H1 (cell line): Measurements from ENCODE around the gene CYRIA. TPM values are rescaled to one million over a fixed set of nuclear protein-coding genes. Genes with fewer than 3 reads are reported as not detected.

ENCODE experiments used
- CTCF ChIA-PET: fragments of 300-600 bp; sonication (Branson Sonifier 250); formaldehyde crosslinking; loops from one replicate; lab custom pipeline; 2021; ENCODE audit not compliant: partially characterized antibody; lab: Charles Lee
- POLR2A ChIA-PET: fragments of 300-600 bp; sonication (Branson Sonifier 250); formaldehyde crosslinking; loops from one replicate; lab custom pipeline; 2021; ENCODE audit warnings: inconsistent platforms; ENCODE audit not compliant: partially characterized antibody; lab: Charles Lee
- DNase-seq, 2 experiments: peaks; one replicate each; pipeline versions ENCODE4 v3.0.0 to v3.0.0-alpha.2; 2010 to 2022; ENCODE audit warnings: low spot score in 2 of 2, low read depth in 1 of 2, mixed read lengths in 1 of 2
- FAIRE-seq: peaks from 2 replicates; lab custom pipeline; 2011; peaks lifted over from hg19 to GRCh38; lab: Jason Lieb, UNC
- H2AFZ ChIP-seq: 2 replicates; pipeline ENCODE4 v1.8.1; 2012; ENCODE audit warnings: low read length, inconsistent platforms
- H2AK5ac ChIP-seq: 2 replicates; pipeline ENCODE4 v1.6.1; 2013; ENCODE audit warnings: low read depth, low read length
- H2BK120ac ChIP-seq: replicated peaks from 2 replicates; pipeline ENCODE3; 2013; ENCODE audit warnings: low read depth, low read length, inconsistent platforms
- H2BK12ac ChIP-seq: 2 replicates; pipeline ENCODE4 v1.6.1; 2013; ENCODE audit warnings: low read depth, low read length
- H2BK15ac ChIP-seq: 2 replicates; pipeline ENCODE4 v1.6.1; 2013; ENCODE audit warnings: low read length
- H2BK20ac ChIP-seq: 2 replicates; pipeline ENCODE4 v1.6.1; 2013; ENCODE audit warnings: low read length
- H2BK5ac ChIP-seq: 2 replicates; pipeline ENCODE4 v1.6.1; 2013; ENCODE audit warnings: low read depth, low read length
- H3K14ac ChIP-seq: 2 replicates; pipeline ENCODE4 v1.6.1; 2013; ENCODE audit warnings: inconsistent platforms; ENCODE audit not compliant: insufficient read length
- H3K18ac ChIP-seq: 2 replicates; pipeline ENCODE4 v1.6.1; 2013; ENCODE audit warnings: low read length; ENCODE audit errors: extremely low read depth
- H3K23ac ChIP-seq: 2 replicates; pipeline ENCODE4 v1.6.1; 2013; ENCODE audit warnings: inconsistent platforms; ENCODE audit not compliant: insufficient read length
- H3K23me2 ChIP-seq: 2 replicates; pipeline ENCODE4 v1.6.1; 2013; ENCODE audit warnings: low read depth, low read length
- H3K27ac ChIP-seq: 2 replicates; pipeline ENCODE4 v1.6.1; 2011; ENCODE audit warnings: low read depth, low read length, inconsistent platforms
- H3K27me3 ChIP-seq, 4 experiments: replicated peaks in 1 of 4; 1 replicate in 1 of 4; 2 replicates in 3 of 4; pipeline versions ENCODE4 v1.6.1 to v1.8.1; 2011 to 2013; ENCODE audit warnings: low read length in 3 of 4, mild to moderate bottlenecking in 3 of 4, inconsistent platforms in 2 of 4, mixed read lengths in 2 of 4, moderate library complexity in 1 of 4; ENCODE audit not compliant: control insufficient read depth in 3 of 4, insufficient read depth in 3 of 4; ENCODE audit errors: extremely low read depth in 1 of 4
- H3K36me3 ChIP-seq, 4 experiments: 2 replicates each; pipeline versions ENCODE4 v1.6.1 to v1.8.1; 2011 to 2013; ENCODE audit warnings: mild to moderate bottlenecking in 4 of 4, low read length in 3 of 4, moderate library complexity in 2 of 4, control low read depth in 1 of 4, inconsistent platforms in 1 of 4; ENCODE audit not compliant: insufficient read depth in 4 of 4, control insufficient read depth in 2 of 4
- H3K4ac ChIP-seq: replicated peaks from 2 replicates; pipeline ENCODE3; 2013; ENCODE audit warnings: low read length, low read depth, mixed read lengths, inconsistent platforms; ENCODE audit not compliant: insufficient read length
- H3K4me1 ChIP-seq, 4 experiments: replicated peaks in 1 of 4; 1 replicate in 1 of 4; 2 replicates in 3 of 4; pipeline versions ENCODE4 v1.6.1 to v1.8.1; 2011 to 2013; ENCODE audit warnings: low read length in 3 of 4, inconsistent platforms in 2 of 4, mixed read lengths in 1 of 4; ENCODE audit not compliant: insufficient read depth in 4 of 4, control insufficient read depth in 3 of 4
- H3K4me2 ChIP-seq, 2 experiments: 2 replicates each; pipeline versions ENCODE4 v1.6.1 to v1.8.1; 2011 to 2013; ENCODE audit warnings: low read depth in 2 of 2, low read length in 2 of 2, control low read depth in 1 of 2, inconsistent platforms in 1 of 2, mild to moderate bottlenecking in 1 of 2; ENCODE audit not compliant: insufficient read depth in 1 of 2
- H3K4me3 ChIP-seq, 4 experiments: fragments of 200-600, 300-600 bp in 1 of 4; sonication (generic), shearing (Covaris generic), sonication (Bioruptor Twin) in 1 of 4; 2 replicates each; pipeline versions ENCODE4 v1.5.1 to v1.8.1; 2011 to 2016; ENCODE audit warnings: low read length in 4 of 4, low read depth in 3 of 4, control low read depth in 2 of 4, inconsistent platforms in 2 of 4, mild to moderate bottlenecking in 2 of 4, mixed read lengths in 1 of 4, moderate library complexity in 1 of 4; ENCODE audit not compliant: insufficient read depth in 2 of 4; ENCODE audit errors: extremely low read depth in 1 of 4
- H3K56ac ChIP-seq: replicated peaks from 2 replicates; pipeline ENCODE3; 2013; ENCODE audit warnings: low read depth, mild to moderate bottlenecking, mixed read lengths, low read length, inconsistent platforms; ENCODE audit not compliant: insufficient read length
- H3K79me1 ChIP-seq: 2 replicates; pipeline ENCODE4 v1.6.1; 2013; ENCODE audit warnings: low read depth, low read length, control low read depth
- H3K79me2 ChIP-seq, 2 experiments: 2 replicates each; pipeline versions ENCODE4 v1.6.1 to v1.8.1; 2012 to 2013; ENCODE audit warnings: low read length in 2 of 2, mild to moderate bottlenecking in 2 of 2, inconsistent platforms in 1 of 2; ENCODE audit not compliant: insufficient read depth in 2 of 2, control insufficient read depth in 1 of 2
- H3K9ac ChIP-seq, 4 experiments: replicated peaks in 1 of 4; 1 replicate in 1 of 4; 2 replicates in 3 of 4; pipeline versions ENCODE4 v1.6.1 to v1.8.1; 2011 to 2013; ENCODE audit warnings: low read depth in 3 of 4, low read length in 3 of 4, control low read depth in 2 of 4, mild to moderate bottlenecking in 2 of 4, moderate library complexity in 2 of 4, inconsistent platforms in 1 of 4; ENCODE audit errors: extremely low read depth in 1 of 4
- H3K9me3 ChIP-seq, 2 experiments: 2 replicates each; pipeline versions ENCODE4 v1.6.1 to v1.8.1; 2012 to 2013; ENCODE audit warnings: mild to moderate bottlenecking in 2 of 2, moderate library complexity in 2 of 2, control low read depth in 1 of 2, inconsistent platforms in 1 of 2, low read depth in 1 of 2, low read length in 1 of 2, mixed read lengths in 1 of 2; ENCODE audit not compliant: insufficient read depth in 2 of 2
- H4K20me1 ChIP-seq, 2 experiments: replicated peaks in 1 of 2; 2 replicates each; pipeline versions ENCODE3 to v1.8.1; 2011 to 2013; ENCODE audit warnings: inconsistent platforms in 2 of 2, low read length in 2 of 2, mild to moderate bottlenecking in 1 of 2; ENCODE audit not compliant: insufficient read depth in 2 of 2, control insufficient read depth in 1 of 2
- H4K5ac ChIP-seq: 2 replicates; pipeline ENCODE4 v1.6.1; 2013; ENCODE audit warnings: low read length, low read depth, mixed read lengths, inconsistent platforms; ENCODE audit not compliant: insufficient read length
- H4K8ac ChIP-seq: 2 replicates; pipeline ENCODE4 v1.8.0; 2013; ENCODE audit warnings: mild to moderate bottlenecking, moderate library complexity, low read length, inconsistent platforms; ENCODE audit not compliant: insufficient read depth; ENCODE audit errors: extremely low read depth
- H4K91ac ChIP-seq: replicated peaks from 2 replicates; pipeline ENCODE3; 2013; ENCODE audit warnings: low read length, mixed read lengths, inconsistent platforms; ENCODE audit not compliant: insufficient read length
- FOSL1 ChIP-seq: IDR thresholded peaks from 2 replicates; pipeline ENCODE4 v1.6.1; 2011; ENCODE audit warnings: mild to moderate bottlenecking, low read depth, low read length, moderate library complexity; ENCODE audit not compliant: insufficient read depth
- JUN ChIP-seq: IDR thresholded peaks from 2 replicates; pipeline ENCODE4 v1.6.1; 2011; ENCODE audit warnings: low read depth, mild to moderate bottlenecking, improper control_type of control experiment, low read length
- KDM4A ChIP-seq: IDR thresholded peaks from one replicate; pipeline ENCODE4 v1.7.1; 2012; ENCODE audit warnings: low read depth, mild to moderate bottlenecking, moderate library complexity, low read length, inconsistent platforms; ENCODE audit not compliant: severe bottlenecking
- RXRA ChIP-seq: IDR thresholded peaks from 2 replicates; pipeline ENCODE4 v1.6.1; 2011; ENCODE audit warnings: low read depth, mild to moderate bottlenecking, low read length, moderate library complexity; ENCODE audit not compliant: insufficient read depth
- WGBS, 2 experiments: shearing (Covaris generic) in 1 of 2; methylation state at CpG; one replicate each; pipeline versions ENCODE4 v1.1.6 to v1.1.7; 2013 to 2015; ENCODE audit warnings: low lambda C conversion rate in 2 of 2, mixed read lengths in 2 of 2, inconsistent platforms in 1 of 2, low coverage in 1 of 2, missing lambda C conversion rate in 1 of 2; ENCODE audit not compliant: insufficient replicate concordance in 2 of 2, insufficient coverage in 1 of 2, insufficient read length in 1 of 2; ENCODE audit errors: extremely low coverage in 1 of 2, missing lambda C conversion rate in 1 of 2; 5-methylcytosine and 5-hydroxymethylcytosine counted together
- polyA plus RNA-seq, 7 experiments: library from polyadenylated mRNA; depleted of rRNA in 3 of 7; stranded (reverse) in 5 of 7; unstranded in 2 of 7; fragments of >200 nt in 5 of 7; fragments of 200-250 nt in 2 of 7; gene quantifications; 1 replicate in 5 of 7; 2 replicates in 1 of 7; 4 replicates in 1 of 7; pipeline versions ENCODE4 v1.2.1 to v1.2.3, GENCODE V29; 2011 to 2013; ENCODE audit warnings: missing spikeins in 2 of 7, mixed read lengths in 2 of 7
- total RNA-seq: library from RNA; stranded (reverse); fragmentation: NEBNext Ultra II Directional; extraction: Animal tissue kit (Norgen Biotek cat#: 25700); gene quantifications from 2 replicates; pipeline ENCODE4 v1.2.1, GENCODE V29; 2021

CYRIA gene
- total and polyA plus RNA-seq, 2 of the 8 experiments (the other 6 are each of a cell fraction or from before 2014, with no cell fraction given) = 1.5 to 9.8 TPM

DNA sequence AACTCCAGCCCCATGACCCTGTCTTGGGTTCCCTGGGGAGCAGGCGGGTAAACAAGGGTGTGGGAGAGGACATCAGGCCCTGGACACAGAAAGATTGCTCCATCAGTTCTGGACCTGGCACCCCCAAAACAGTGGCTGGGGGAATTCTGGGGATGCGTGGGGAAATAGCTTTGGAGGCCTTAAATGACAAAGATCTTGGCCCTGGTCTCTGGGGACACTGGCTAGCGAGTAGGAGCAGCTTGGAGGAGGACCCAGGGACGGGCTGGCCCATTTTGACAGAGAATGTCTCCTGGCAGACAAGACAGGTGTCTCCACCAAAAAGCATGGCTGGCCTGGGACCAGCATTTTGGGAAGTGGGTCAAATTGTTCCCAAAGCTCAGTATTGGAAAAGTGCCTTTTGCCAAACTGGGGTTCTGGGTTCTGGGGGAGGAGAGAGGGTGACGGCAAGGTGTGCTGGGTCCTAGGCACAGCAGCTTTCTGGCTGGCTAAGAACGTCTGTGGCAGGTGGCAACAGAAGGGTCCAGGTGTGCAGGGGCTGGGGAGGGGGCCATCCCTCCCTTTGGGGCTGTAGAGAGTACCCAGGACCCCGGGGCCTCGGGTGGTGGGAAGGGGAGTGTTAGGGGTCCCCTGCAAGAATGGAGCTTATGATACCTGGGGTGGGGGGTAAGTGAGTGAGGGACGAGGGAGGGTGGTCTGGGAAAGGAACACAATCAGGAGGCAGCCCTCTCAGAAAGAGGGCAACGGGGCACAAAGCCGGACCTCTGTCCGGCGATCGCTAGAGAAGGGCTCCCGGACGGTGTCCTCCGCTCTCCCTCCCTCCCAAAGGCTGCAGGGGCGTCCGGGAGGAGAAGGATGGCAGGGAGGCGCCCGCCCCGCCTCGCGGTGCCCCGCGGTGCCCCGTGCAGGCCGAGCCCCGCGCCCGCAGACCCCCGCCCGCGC is 556 bp downstream of the CYRIA start:
- Histone ChIP-seq H3K23ac (no peak overlapping the region), H3K79me2 (no peaks in the 10 kb centered on the region), H3K4me1 (peaks cover 0 to 9% (median 5%) of the 10 kb centered on the region in 4 experiments; a peak in 4 of 7 replicates), H4K20me1 (no peaks in the 10 kb centered on the region), H3K79me1 (no peaks in the 10 kb centered on the region), H4K5ac (no peak overlapping the region), H3K9ac (no peak overlapping the region; a peak in 1 of 7 replicates), H2BK12ac (no peak overlapping the region), H2BK5ac (no peak overlapping the region), H2AK5ac (no peak overlapping the region; the same call in 1 of the 2 replicates), H3K27ac (no peak overlapping the region), H4K8ac (no peak overlapping the region), H2BK120ac (no peak overlapping the region), H2AFZ (no peak overlapping the region), H3K18ac (no peak overlapping the region), H2BK20ac (no peak overlapping the region), H3K9me3 (no peaks in the 10 kb centered on the region), H2BK15ac (0 out of 2 replicates have a peak overlapping the region, but pooled peaks have one; percentile 72), H3K4ac (no peak overlapping the region), H3K14ac (no peak overlapping the region), H3K4me3 (peak overlapping the region; percentile 38 to 61 (median 51)), H3K4me2 (peak overlapping the region; percentile 73 to 91), H3K23me2 (peaks cover 11% of the 10 kb centered on the region), H3K36me3 (no peaks in the 10 kb centered on the region), H3K27me3 (peaks cover 0 to 13% (median 12%) of the 10 kb centered on the region in 4 experiments; a peak in 6 of 7 replicates), H4K91ac (no peak overlapping the region), H3K56ac (peak overlapping the region; percentile 21)
- FAIRE-seq (no peak), DNase-seq (no peak)
- TF ChIP-seq JUN = no peak
- no peak for TF ChIP-seq FOSL1
- peak; percentile 62 for TF ChIP-seq KDM4A
- no peak for TF ChIP-seq RXRA
- WGBS, 2 experiments = 34% methylated on average over 9 of the region's 34 CpGs; no CpG with 5 or more reads in 1 of the 2 experiments
- POLR2A ChIA-PET = interaction anchor here (0.9 kb wide), 1 partner anchor 47 kb away, joined by 3 read pairs; no protein-coding TSS in a partner anchor
- CTCF ChIA-PET = interaction anchor here (1.1 to 1.8 kb wide), 3 partner anchors 9 to 91 kb away, joined by 3 to 8 read pairs (median 7); no protein-coding TSS in a partner anchor
